Endodermal cell (in vitro differentiated cells): Measurements from ENCODE around the gene MORN2. TPM values are rescaled to one million over a fixed set of nuclear protein-coding genes. Genes with fewer than 3 reads are reported as not detected.

Source experiments
- DNase-seq: peaks from one replicate; pipeline ENCODE4 v3.0.0-alpha.2; 2017
- H3K27ac ChIP-seq: 2 replicates; pipeline ENCODE4 v1.5.1; 2013; ENCODE audit warnings: mild to moderate bottlenecking, low read depth, low read length, moderate library complexity
- H3K27me3 ChIP-seq: 2 replicates; pipeline ENCODE4 v1.6.1; 2013; ENCODE audit warnings: mild to moderate bottlenecking, low read length, moderate library complexity; ENCODE audit not compliant: insufficient read depth, control insufficient read depth, poor library complexity, severe bottlenecking
- H3K36me3 ChIP-seq: 2 replicates; pipeline ENCODE4 v1.7.0; 2013; ENCODE audit warnings: mild to moderate bottlenecking, low read length, moderate library complexity; ENCODE audit not compliant: control insufficient read depth, insufficient read depth
- H3K4me1 ChIP-seq: one replicate; pipeline ENCODE4 v1.7.0; 2013; ENCODE audit warnings: low read length; ENCODE audit not compliant: control insufficient read depth, insufficient read depth
- H3K4me3 ChIP-seq: 2 replicates; pipeline ENCODE4 v1.5.1; 2013; ENCODE audit warnings: mild to moderate bottlenecking, low read length, moderate library complexity
- H3K9ac ChIP-seq: 2 replicates; pipeline ENCODE4 v1.6.1; 2013; ENCODE audit warnings: mild to moderate bottlenecking, low read length, moderate library complexity; ENCODE audit not compliant: poor library complexity, severe bottlenecking; ENCODE audit errors: extremely low read depth
- H3K9me3 ChIP-seq: 2 replicates; pipeline ENCODE4 v1.6.1; 2013; ENCODE audit warnings: mild to moderate bottlenecking, low read length, moderate library complexity; ENCODE audit not compliant: control insufficient read depth
- H3K27ac Mint-ChIP-seq: 2 replicates; pipeline ENCODE4 v1.8.0; 2020; ENCODE audit warnings: mixed read lengths
- H3K27me3 Mint-ChIP-seq: 2 replicates; pipeline ENCODE4 v1.8.0; 2021; ENCODE audit warnings: mild to moderate bottlenecking, mixed read lengths; ENCODE audit not compliant: insufficient read depth
- H3K36me3 Mint-ChIP-seq: 2 replicates; pipeline ENCODE4 v1.8.0; 2020; ENCODE audit warnings: low read depth, mixed read lengths
- H3K4me1 Mint-ChIP-seq: 2 replicates; pipeline ENCODE4 v1.8.0; 2020; ENCODE audit warnings: mixed read lengths
- H3K4me3 Mint-ChIP-seq: 2 replicates; pipeline ENCODE4 v1.8.0; 2020; ENCODE audit warnings: mild to moderate bottlenecking, moderate library complexity, mixed read lengths
- H3K9me3 Mint-ChIP-seq: 2 replicates; pipeline ENCODE4 v1.8.0; 2020; ENCODE audit warnings: mild to moderate bottlenecking, mixed read lengths
- WGBS, 2 experiments: methylation state at CpG; one replicate each; pipeline versions ENCODE4 v1.1.5 to v1.1.7; 2013; ENCODE audit warnings: missing lambda C conversion rate in 2 of 2, mixed read lengths in 1 of 2; ENCODE audit not compliant: insufficient coverage in 1 of 2, insufficient read length in 1 of 2; 5-methylcytosine and 5-hydroxymethylcytosine counted together
- total RNA-seq, 2 donors: library from RNA; stranded (reverse); fragmentation: NEBNext Ultra II Directional in 1 of 2; extraction: Animal tissue kit (Norgen Biotek cat#: 25700) in 1 of 2; gene quantifications; 2 replicates in 1 of 2; 3 replicates in 1 of 2; pipeline ENCODE4 v1.2.1, GENCODE V29; 2021
- TF ChIP-seq, protein P1 (sequence below): fragments of 200-600 bp; sonication (generic); conservative IDR thresholded peaks from 2 replicates; pipeline ENCODE4 v1.5.0; 2021; ENCODE audit warnings: antibody characterized with exemption, mild to moderate bottlenecking

MORN2 gene
- total RNA-seq, 2 donors from 2014 or later, result 13.7 to 27.5 TPM

DNA sequence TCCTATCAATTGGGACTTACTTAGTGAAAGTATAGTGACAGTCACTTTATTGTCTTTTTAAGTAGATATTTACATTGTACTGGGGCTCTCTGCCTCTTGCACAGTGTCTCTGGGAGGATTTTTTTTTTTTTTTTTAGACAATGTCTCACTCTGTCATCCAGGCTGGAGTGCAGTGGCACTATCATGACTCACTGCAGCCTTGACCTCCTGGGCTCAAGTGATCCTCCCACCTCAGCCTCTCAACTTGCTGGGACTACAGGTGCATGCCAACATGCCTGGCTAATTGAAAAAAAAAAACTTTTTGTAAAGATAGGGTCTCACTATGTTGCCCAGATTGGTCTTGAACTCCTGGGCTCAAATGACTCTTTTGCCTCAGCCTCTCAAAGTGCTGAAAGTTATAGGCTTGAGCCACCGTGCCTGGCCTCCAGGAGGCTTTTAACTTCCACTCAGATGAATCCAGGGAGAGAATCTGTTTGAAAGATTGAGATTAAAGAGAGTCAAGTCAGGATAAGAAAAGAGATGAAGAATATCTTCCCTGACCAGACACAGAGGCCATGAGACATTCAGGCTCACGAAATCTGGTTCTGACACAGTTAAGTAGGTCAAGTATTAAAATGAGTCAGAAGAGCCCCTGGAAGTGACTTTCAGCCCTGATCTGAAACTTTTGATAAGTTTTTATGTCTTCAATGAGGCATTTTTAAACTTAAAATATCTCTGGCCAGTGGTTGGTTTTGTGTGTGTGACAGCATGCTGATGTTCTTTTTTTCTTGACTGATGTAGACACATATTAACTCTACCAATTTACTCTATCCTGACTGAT lies 32.2 kb downstream of the MORN2 start:
- Mint-ChIP-seq H3K27ac (no peak overlapping the region), H3K4me3 (no peak overlapping the region), H3K27me3 (no peaks in the 10 kb centered on the region), H3K9me3 (no peaks in the 10 kb centered on the region), H3K36me3 (no peaks in the 10 kb centered on the region), H3K4me1 (no peaks in the 10 kb centered on the region)
- TF ChIP-seq, protein P1, sequence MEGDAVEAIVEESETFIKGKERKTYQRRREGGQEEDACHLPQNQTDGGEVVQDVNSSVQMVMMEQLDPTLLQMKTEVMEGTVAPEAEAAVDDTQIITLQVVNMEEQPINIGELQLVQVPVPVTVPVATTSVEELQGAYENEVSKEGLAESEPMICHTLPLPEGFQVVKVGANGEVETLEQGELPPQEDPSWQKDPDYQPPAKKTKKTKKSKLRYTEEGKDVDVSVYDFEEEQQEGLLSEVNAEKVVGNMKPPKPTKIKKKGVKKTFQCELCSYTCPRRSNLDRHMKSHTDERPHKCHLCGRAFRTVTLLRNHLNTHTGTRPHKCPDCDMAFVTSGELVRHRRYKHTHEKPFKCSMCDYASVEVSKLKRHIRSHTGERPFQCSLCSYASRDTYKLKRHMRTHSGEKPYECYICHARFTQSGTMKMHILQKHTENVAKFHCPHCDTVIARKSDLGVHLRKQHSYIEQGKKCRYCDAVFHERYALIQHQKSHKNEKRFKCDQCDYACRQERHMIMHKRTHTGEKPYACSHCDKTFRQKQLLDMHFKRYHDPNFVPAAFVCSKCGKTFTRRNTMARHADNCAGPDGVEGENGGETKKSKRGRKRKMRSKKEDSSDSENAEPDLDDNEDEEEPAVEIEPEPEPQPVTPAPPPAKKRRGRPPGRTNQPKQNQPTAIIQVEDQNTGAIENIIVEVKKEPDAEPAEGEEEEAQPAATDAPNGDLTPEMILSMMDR, result no peak
- Histone ChIP-seq H3K27me3 (no peaks in the 10 kb centered on the region), H3K9ac (no peak overlapping the region), H3K36me3 (no peaks in the 10 kb centered on the region), H3K9me3 (no peaks in the 10 kb centered on the region), H3K4me3 (no peak overlapping the region), H3K4me1 (no peaks in the 10 kb centered on the region), H3K27ac (no peak overlapping the region)
- WGBS, 2 experiments, result 83 to 93% methylated on average over 2 of the region's 2 CpGs
- no peak for DNase-seq

DNA sequence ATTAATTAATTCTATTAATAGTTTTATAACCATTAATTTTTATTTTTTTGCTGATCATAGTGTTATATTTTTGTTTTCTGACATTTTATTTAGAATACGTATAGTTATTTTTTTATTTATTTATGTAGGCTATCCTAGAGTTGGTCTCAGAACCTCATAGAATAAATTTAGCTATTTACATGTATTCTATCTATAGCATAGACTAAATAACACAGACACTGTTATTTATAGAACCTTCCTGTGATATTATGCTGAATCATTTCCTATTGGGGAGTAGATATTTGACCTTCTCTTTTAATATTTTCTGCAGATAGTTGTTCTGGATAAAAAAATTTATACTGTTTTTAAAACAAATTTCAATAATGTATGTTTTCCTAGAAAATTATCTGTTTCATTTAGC lies 34.1 kb downstream of the MORN2 start:
- Mint-ChIP-seq H3K4me3 (no peak overlapping the region), H3K27ac (no peak overlapping the region), H3K27me3 (no peaks in the 10 kb centered on the region), H3K9me3 (no peaks in the 10 kb centered on the region), H3K4me1 (no peaks in the 10 kb centered on the region), H3K36me3 (no peaks in the 10 kb centered on the region)
- no CpG with 5 or more reads among the region's 1 CpG for WGBS, 2 experiments
- no peak for DNase-seq
- H3K27ac ChIP-seq, result no peak overlapping the region
- H3K4me3 ChIP-seq, result no peak overlapping the region
- H3K27me3 ChIP-seq, result no peaks in the 10 kb centered on the region
- no peak overlapping the region for H3K9ac ChIP-seq
- no peaks in the 10 kb centered on the region for H3K4me1 ChIP-seq
- TF ChIP-seq, protein P1, result no peak
- no peaks in the 10 kb centered on the region for H3K9me3 ChIP-seq
- no peaks in the 10 kb centered on the region for H3K36me3 ChIP-seq

DNA sequence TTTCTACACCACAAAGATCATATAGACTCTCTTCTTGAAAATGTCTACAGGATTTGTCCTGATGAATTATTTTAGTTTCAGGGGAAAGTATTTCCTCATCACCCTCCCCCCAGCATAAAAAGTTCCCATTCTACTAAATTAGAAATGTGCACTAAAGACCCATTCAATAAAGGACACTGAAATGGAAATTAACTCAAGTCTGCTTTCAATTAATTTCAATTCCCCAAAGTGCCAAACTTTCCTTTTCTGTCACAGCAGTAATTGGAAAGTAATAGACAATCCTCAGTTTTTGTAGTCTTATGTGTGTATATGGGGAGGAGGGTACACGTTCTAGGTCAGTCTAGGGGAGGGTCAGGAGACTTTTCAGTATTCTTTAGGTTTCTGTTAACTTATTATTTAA lies 35.4 kb downstream of the MORN2 start:
- Mint-ChIP-seq H3K27me3 (no peaks in the 10 kb centered on the region), H3K4me3 (no peak overlapping the region), H3K27ac (no peak overlapping the region), H3K4me1 (no peaks in the 10 kb centered on the region), H3K36me3 (no peaks in the 10 kb centered on the region), H3K9me3 (no peaks in the 10 kb centered on the region)
- Histone ChIP-seq H3K27me3 (no peaks in the 10 kb centered on the region), H3K36me3 (no peaks in the 10 kb centered on the region), H3K4me1 (no peaks in the 10 kb centered on the region), H3K9ac (no peak overlapping the region), H3K9me3 (no peaks in the 10 kb centered on the region), H3K27ac (no peak overlapping the region), H3K4me3 (no peak overlapping the region)
- TF ChIP-seq, protein P1, result no peak
- no peak for DNase-seq
- WGBS, 2 experiments, result 100% methylated on average over 1 of the region's 1 CpG; no CpG with 5 or more reads in 1 of the 2 experiments
